Stimulated activated CD8-positive, alpha-beta memory T cell treated with anti-CD3 and anti-CD28 coated beads, Interleukin-2, amount 100 ng/mL, for 48 hours (primary cell): Measurements from ENCODE around the gene TNFRSF19.

Experiments
- DNase-seq, 2 donors: peaks; one replicate each; pipeline ENCODE4 v3.0.0-alpha.2; 2020; ENCODE audit warnings: low read depth in 2 of 2

TNFRSF19 gene

DNA sequence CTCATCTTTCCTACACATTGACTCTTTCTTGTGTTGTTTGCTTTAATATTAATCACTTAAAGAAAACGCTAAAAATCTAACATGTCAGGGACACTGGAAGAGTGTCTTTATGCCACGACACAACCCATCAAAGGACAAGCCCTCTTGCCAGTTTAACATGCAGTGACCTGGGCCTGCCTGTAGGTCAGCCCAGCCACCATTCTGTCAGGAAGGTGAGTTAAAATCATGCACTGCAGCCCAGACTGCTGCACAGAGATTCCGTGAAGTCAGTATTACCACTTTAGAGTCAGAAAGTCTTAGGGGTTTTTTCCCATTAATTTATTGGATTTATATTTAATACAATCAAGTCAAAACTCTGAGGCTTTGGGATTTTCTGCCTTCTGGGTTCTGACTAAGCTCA, 58.0 kb downstream of the TNFRSF19 start:
- DNase-seq, result no peak

DNA sequence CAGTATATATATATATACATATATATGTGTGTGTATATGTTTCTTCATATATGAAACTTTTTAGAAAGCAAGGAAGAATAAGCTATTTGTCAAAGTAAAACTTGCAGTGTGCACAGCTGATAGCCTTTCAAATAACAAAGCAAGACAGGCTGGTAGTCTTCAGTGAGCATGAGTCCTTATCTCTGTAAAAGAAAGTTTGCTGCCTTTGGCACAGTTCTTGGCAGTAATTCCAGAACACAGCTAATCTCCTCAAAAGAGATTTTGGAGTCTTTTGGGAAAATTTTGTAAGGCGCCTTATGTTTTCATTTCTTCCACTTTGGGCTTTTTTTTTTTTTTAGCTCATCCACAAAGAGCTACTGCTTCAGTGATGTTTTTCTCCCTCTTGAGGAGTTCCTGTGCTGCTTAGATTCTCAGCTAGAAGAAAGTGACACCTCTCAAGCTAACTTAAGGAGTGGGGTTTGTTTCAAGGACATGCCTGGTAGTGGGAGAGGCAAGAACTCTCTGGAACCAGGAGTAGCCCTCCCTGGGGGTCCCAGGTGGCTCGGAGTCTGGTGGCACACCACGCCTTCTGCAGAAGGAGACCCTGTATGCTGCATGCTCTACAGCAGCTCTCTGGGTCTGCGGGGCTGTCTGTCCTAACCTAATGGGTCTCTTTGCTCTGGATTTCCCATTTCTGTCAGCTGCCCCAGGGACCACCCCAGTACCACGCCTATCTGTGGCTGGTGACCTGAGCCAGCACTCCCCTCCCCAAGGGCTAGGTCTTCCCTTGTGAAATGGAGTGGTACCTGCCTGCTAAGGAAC, 58.8 kb downstream of the TNFRSF19 start:
- DNase-seq, result no peak

DNA sequence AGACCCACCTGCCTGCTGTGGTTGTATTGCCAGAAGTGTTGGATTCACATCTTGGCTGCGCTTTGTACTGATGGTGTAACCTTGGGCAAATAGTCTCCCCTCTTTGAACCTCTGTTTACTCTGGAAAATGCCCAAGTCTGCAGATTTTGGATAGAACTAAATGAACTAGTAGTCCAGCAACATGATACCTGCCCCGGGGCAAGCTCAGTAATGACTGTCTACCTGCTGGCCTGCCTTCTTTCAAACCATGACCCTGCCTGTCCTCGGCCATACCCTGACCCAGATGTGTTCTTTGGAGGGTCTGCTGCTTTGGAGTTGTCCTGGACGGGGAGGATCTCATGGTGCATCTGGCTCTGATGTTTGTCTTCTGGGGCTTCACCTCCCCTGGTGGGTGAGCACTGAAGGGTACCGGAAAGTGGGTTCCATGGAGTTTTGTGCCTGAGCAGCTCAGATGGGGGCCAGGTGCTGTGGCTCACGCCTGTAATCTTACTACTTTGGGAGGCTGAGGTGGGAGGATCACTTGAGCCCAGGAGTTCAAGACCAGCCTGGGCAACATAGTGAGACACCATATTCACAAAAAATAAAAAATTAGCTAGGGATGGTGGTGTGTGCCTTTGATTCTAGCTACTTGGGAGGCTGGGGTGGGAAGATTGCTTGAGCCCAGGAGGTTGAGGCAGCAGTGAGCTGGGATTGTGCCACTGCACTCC, 59.5 kb downstream of the TNFRSF19 start:
- DNase-seq, result no peak

DNA sequence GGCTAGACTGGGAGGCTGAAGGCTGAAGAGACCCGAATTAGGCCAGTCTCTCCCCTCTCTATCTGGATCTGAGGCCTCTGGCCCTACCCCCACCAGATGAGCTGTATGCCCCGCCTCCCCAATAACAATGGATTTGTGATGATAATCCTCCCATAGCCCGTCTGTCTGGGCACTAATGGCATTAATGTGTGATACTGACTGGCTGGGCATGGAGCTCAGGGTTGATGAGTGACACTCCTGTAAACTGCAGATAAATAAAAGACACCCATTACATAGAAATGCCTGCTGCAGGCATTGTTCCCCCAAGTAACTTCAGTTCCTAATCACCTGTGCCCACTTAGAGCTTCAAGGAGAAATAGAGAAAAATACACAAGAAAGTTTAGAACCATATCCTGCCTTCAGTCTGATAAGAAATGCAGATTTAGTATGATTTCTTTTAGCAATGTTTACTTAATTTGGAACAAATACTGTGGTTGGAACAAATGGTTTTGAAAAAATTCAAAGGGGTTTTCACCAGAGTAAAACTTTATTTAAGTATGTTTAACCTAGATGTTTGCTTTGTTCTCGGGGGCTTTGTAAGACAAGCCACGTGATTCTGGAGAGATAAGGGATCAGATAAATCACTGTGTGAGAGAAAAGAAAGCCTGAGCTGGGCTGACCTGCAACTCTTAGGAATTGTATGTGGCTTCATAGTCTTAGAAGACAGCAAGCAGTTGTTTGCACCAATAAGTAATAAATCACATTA, 60.3 kb downstream of the TNFRSF19 start:
- DNase-seq, result no peak

DNA sequence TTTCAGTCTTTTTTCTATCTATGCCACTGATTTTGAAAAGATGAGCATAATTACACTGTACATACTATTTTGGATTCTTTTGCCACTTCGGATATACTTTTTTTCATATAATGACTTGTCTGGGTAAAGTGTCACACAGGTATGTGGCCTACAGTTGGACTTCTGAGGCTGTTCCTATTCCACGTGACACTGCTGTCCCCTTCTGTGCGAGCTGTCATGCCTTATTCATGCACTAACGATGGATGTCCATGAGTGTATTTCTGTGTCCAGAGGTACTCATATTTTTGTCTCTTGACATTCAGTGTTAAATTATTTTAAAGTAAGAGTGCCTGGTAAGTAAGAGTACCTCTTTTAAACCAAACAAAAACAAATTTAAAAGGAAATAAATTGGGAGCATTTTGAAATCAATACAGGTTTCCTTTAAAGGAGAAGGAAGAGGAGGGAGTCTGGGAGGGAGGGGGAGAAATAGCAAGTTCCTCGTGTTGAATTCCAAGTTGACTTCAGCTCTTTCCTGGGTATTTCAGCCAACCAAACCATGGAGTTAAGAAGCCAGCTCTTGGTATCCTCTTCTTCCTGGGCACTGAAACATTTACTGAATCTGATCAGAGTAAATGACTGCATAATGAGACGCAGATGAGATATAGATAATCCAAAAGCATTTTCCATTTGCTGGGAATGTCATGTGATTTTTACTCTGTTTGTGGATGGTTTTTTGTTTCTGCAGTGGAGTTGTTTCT, 61.3 kb downstream of the TNFRSF19 start:
- DNase-seq, result no peak

DNA sequence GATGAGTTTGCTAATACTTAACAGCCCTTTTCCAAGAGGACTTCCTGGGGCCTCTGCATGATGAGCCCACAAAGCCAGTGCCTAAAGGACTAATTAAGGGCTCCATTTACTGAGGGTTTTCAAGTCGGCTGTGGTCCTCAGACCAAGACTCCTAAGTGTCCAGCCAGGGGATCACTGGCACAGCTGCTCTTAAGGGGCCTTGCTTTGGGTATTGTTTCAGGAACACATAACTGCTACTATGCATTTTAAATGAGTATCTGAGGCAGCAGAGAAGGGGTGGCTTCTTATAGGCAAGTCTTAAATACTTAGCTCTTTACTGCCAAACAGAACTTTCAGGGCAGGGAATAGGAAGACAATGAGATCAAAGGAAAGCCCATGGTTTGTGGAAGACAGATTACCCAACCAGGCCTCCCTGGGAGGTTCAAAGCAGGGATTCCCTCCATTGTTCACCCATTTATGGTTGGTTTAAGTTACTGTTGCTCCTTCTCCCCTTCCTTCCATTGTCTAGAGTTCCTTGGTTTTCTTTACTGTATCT, 61.9 kb downstream of the TNFRSF19 start:
- DNase-seq, result no peak

DNA sequence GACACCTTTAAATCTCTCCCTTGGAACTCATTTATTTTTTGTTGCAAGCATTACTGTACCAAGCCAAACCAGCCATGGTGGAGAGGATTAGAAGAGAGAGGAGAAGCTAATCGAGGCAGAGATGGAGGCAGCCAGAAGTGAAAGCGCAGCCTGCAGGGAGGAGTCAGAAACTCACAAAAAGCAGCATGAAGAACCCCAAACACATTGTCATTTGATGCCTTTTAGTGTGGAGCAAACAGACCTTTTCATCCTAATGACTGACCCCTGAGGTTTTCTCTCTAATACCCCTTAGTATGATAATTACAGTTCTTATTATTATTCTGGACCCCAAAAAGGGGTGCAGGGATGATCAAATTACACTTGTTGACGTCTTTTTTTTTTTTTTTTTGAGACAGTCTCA, 62.5 kb downstream of the TNFRSF19 start:
- no peak for DNase-seq

DNA sequence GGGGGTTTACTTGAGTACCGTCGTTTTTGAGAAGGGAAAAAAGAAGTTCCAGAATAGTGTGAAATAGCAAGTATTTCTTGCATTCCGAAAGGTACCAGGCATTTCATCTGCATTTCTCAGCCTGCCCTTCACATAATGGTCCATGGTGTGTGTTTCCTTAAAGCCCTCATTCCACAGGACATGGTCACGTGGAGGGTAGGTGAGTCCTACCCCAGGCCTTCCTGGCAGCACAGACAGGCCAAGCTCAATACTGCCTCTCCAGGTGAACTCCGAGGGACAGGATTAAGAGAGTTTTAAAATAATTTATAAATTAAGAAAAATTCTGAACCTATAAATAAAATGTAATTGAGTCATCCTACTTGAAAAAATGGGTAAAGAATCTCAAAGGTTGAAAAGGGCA, 64.7 kb downstream of the TNFRSF19 start:
- DNase-seq, result no peak

DNA sequence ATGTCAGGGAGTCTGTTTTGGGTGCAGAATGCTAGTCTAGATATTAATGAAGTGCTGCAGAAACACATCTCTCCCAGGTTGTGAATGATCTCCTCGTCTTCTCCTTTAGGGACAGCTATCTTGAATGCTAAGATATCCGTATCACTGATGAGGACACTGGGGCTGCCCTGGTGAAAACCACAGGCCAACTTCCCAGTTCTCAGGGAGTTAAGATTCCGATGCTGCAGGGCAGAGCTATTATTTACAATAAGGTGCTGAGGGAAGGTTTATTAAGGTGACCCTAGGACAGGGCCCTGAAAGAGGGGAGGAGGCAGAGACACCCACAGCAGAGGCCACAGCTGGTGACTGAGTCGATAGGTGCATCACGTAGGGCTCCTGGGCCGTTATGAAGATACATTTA, 66.1 kb downstream of the TNFRSF19 start:
- DNase-seq, result no peak

DNA sequence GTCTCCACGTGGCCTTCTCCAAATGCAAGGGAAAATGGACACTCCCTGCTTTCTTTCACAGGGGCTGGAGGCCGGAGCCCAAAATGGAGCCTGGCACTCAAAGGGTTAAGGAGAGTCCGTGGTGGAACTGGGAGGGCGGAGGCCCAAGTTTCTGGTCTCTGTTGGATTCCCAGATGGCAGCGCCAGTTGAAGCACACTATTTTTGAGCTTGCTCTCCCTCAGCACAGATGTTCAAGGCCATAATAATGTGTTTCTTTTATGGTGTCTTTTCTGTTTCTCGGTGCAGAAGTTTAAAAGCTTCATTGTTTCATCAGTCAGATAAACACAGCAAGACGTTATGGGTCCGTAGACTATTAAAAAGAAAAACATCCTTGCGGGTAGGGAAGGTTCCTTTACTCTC, 67.6 kb downstream of the TNFRSF19 start:
- DNase-seq, result no peak

DNA sequence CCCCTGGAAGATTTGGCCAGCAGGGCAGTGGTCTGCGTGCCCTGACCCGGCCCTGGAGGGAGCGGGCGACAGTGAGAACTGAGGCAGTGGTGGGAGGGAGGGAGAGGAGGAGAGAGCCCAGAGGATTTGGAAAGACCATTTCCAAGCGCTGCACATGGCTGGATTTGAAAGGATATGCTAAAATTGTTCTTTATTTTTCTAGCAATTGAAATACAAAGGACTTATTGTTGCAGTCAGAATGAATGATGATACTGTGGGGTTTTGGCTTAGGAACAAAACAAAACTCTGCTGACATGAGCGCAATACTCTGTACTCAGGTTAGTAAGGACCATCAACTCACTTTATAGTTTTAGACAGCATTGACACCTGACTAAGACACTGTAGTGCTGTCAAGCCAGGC, 69.5 kb downstream of the TNFRSF19 start:
- no peak for DNase-seq

DNA sequence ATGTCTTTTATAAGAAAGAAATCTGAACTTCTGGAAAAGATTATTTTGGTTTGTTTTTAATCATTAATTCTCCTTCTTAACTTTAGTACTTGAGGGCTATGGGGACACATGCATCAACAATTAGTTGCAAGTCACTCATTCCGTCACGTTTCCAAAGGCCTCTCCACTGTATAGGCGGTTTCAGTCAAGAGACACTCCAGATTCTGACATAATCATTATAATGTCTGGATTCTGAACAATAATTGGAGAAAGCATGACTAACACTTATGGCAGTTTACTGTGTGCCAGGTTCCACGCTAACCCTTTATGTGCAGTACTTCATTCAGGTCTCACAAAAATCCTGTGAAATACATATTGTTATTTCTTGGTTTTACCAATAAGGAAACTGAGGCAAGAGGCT, 71.9 kb downstream of the TNFRSF19 start:
- no peak for DNase-seq

DNA sequence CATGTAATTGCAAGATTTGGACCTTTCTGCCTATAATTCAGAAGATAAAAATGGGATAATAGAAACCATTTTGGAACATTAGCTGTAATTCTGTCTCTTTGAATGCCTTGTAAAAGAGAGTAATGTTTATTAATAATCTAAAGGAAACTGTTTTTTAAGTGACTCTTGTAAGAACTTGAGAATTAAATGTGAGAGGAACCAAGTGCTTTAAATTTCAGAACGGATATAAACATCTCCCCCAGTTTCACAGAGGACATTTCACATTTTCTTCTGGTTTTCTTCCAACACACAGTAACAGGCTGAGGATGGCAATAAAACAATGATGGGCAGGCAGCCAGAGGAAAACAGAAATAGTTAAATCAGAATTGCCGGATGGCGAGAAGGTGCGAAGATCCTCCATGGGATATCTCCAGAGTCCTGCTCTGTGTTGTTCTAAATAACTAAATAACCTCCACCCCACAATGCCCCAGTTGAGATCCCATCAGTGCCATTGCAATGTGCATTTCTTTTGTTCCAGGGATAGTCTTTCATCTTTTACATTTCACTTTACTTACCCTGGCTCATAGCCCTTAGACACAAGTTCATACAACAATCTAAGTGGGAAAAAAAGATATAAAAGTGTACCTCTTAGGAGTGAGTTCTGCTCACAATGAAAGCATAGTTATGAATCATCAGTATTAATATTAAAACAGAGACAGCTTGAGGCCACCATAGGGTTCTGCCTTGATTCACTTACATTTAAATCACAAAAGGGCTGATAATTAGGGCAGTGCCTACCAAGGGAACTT, 73.3 kb downstream of the TNFRSF19 start:
- DNase-seq, result no peak

DNA sequence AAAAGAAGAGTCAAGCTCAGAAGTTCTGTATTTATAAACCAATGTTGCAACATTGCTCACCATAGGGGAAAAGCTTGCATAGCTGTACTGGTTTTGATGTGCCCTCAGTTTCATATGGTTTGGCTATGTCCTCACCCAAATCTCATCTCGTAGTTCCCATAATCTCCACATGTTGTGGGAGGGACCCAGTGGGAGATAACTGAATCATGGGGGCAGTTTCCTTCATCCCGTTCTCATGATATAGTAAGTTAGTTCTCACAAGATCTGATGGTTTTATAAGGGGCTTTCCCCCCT, 73.9 kb downstream of the TNFRSF19 start:
- DNase-seq, result no peak

DNA sequence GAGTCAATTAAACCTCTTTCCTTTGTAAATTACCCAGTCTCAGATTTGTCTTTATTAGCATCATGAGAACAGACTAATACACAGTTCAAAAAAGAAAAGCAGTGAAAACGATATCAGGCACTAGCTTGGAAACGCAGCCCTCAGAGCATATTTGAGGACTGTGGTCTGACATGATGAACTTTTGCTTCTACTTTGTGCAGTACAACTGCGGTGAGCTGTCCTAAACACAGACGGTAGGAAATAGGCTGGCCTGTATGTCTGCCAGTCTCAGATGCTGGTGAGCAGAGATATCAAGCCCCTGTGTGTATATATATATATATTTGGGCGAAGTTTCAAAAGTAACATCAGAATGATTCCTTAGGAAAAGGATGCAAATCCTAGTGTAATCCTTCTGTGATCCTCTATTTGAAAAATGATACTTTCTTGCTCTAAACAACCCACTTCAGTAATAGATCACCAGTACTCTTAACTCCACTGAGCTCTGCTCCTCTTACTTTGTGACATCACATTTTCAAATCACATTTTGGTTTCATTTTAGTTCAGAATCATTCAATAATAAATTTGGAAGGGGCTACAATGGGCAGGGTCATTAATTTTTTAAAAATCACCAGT, 74.4 kb downstream of the TNFRSF19 start:
- DNase-seq, result no peak

DNA sequence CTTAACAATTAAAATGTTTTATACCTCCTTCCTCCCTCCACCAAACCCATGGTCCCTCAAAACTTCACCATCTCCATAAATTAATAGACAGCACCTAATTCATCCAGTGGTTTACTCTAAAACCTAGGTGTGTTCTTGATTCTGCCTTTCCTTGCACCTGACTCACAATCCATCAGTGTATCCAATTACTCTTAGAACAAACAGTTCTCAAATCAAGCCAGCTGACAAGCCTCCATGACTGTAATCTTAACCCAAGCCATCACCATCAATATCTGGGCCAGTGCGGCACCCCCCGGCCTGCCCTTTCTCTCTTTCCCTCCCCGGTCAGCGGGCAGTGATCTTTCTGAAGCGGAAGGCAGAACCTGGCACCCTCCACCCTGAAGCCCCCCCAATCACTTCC, 75.6 kb downstream of the TNFRSF19 start:
- no peak for DNase-seq

DNA sequence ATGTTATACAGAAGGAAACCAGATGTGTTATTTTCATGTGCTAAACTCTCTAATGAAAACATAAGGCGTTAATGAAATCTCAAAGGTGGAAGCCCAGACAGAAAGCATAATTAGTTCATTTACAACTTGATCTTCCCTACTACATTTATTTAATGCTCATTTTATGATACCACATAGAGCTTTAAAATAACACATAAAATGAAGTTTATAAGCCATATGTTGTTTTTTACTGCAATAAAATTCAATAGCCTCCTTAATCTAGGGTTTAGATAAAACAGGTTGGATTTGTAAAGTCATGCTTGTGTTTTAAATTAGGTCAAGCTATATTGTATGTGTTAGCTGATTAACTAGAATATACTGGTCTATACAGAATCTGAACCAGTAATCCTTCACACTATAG, 81.2 kb downstream of the TNFRSF19 start:
- no peak for DNase-seq

DNA sequence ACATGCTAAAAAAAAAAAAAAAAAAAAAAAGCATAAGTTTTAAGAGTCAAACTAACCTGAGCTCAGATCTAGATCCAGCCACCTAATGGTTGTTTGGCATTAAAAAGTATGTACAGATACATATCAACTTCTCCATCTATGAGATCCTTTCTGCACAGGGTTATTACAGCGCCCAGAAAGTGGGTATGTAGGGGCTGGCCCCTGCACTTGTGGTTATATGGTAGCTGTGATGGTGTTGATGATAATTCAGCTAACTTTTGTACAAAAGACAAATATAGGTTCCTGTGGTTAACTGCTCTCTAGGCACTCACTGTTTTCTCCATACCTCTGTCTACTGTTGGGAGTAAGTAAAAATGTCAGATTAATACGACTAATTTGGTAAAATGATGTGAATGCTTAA, 81.7 kb downstream of the TNFRSF19 start:
- no peak for DNase-seq

DNA sequence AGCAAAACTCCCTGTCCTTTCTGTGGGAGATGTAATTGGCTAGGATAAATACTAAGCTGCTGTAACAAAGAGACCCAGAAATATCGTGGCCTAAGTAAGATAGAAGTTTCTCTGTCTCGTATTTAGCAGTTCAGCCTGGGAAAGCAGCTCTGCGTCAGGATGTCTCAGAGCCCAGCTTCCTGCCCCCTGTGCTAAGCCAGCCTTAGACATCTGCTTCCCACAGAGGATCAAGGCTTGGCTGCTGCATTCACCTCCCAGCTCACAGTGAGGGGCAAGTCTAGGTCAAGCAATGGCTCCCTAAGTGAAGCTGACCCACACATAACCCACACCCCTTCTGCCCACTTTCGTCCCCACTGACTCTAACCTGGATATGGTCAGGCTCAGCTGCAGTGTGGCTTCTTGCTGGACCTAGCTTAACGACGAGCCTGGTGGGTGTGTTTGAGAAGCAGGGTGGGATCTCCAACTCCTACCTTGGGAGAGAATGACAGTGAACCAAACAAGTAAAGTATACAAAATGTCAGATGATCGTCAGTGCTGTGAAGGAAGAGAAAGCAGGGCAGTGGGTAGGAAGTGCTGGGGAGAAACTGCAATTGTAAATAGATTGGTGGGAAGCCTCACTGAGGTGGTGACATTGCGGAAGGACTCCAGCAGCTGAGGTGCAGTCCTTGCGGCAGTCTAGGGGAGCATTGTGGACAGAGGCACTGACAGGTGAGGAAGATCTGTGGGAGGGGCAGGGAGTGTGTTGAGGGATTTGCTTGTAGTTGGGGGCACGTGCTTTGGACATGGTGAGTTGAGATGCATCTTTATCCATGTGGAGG, 82.9 kb downstream of the TNFRSF19 start:
- DNase-seq, result no peak
